ENCODE results near the gene CACNG1.

GRCh38 chr17:67024736-67025135, 19.6 kb upstream of the CACNG1 start:
- TF ChIP-seq CTCF (IDR thresholded peaks at IDR 0.05) (no peak), POLR2A (IDR thresholded peaks at IDR 0.05) (no peak)

All from testis (tissue), 2 donors.